Left ventricle myocardium superior (tissue), 1 donor: ENCODE data around the gene IP6K3. TPM values are rescaled to one million over a fixed set of nuclear protein-coding genes. Genes with fewer than 3 reads are reported as not detected.

Experiments
- ATAC-seq: fragments of 200-7000 bp; cut with Tn5 transposase; one replicate; pipeline ENCODE4 v1.9.1; 2020; ENCODE audit warnings: mild to moderate bottlenecking, moderate library complexity
- DNase-seq: peaks from one replicate; pipeline ENCODE4 v3.0.0-alpha.2; 2020
- intact Hi-C: fragments of 100-400 bp; cut with micrococcal nuclease; formaldehyde crosslinking; loops from one replicate; pipeline ENCODE4 v1.11.0; 2022
- total RNA-seq: library from RNA; stranded (reverse); fragmentation: NEBNext Ultra II Directional; extraction: Animal tissue kit (Norgen Biotek cat#: 25700); gene quantifications from one replicate; pipeline ENCODE4 v1.2.1, GENCODE V29; 2021
- donor health status: DM: no; HTN: yes; CAD: no; lungs with severe emphysema.

IP6K3 gene
- total RNA-seq, 1 donor from 2014 or later, result 47.5 TPM

DNA sequence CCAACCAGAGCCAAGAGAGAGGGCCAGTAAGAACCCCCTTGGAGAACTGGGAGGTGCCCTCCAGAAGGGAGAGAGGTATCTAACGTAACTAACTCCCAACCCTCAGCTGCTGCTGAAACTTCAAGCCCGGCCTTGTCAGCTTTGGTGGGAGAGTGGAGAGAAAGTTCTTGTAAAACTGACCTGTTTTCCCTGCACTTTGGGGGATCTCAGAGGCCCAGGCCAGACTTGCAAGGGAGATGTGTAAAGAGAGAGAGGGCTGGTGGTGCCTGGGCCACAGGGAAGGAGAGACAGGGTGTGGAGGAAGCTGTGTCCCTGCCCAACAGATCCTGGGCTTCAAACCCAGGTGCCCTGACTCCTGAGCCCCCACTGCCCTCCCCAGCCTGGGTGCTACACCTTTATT is 17.3 kb upstream of the IP6K3 start:
- intact Hi-C loops, result no loop called here
- ATAC-seq, result no peak
- no peak for DNase-seq

DNA sequence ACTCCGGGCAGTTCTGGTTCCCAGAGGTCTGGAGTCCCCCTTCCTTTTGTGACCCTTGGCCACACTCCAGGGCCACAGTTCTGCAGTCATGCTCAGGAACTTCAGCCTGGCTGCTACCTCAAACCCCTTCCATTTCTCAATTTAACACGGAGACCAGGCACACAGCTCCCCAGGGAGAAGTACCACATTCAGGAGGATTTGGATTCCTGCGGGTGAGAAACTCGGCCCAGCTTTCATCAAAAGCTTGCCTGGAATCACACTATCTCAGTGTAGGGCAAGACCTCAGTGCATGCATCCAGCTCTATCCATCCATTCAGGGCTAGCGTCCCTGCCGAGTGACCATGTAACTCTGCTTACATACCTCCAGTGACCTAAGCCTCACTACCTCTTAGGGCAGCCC is 16.8 kb upstream of the IP6K3 start:
- no peak for ATAC-seq
- no peak for DNase-seq
- intact Hi-C loops, result no loop called here

DNA sequence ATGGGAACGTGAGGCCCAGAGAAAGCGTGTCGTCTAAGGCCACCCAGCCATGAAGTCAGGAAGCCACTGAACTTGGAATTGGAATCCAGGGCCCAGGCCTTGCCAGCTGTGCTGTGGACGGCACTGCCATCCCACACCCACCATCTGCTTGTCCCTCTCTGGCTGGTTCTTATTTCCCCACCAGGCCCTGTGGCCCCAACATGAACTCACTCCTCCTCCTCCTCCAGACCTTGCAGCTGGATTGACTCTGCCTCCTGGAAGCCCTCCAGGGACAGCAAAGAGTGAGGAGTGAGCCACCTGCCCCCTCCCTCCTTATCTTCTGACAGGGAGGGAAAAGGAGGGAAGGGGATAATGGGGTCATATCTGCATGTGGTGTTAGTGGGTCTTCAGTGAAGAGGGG is 16.0 kb upstream of the IP6K3 start:
- DNase-seq (no peak), ATAC-seq (no peak)
- intact Hi-C loops, result no loop called here

DNA sequence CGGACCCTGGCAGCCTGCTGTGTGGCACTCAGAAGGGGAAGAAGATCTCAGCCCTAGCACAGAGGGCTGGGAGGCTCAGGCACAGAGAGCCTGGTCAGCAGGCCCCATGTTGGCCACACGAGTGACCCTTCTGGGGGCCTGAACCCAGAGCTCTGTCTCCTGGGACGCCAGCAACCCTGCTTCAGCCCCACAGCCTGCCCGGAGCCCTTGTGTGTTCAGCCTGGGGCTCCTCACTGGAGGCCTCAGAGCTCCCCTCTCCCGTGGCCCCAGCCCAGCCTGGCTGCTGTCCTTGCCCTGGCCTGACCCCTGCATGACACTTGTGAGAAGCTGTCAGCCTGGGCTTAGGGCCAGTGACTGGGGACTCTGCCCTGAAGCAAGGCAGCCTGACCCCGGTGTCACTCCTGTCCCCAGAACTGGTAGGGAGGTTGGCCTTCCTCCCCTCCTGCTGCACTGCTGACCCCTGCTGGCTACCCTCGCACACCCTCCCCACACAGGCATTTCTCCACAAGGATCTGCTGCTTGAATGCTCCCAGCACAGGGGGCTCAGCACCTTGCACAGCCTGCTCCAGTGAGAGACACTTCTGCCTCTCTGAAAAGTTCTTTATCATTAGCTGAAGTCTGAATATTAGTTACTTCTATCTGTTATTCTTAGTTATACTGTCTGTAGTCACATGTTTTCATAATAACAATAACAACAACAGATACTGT is 15.4 kb upstream of the IP6K3 start:
- peak; percentile 96 for ATAC-seq
- intact Hi-C loops, result no loop called here
- peak; percentile 92 for DNase-seq

DNA sequence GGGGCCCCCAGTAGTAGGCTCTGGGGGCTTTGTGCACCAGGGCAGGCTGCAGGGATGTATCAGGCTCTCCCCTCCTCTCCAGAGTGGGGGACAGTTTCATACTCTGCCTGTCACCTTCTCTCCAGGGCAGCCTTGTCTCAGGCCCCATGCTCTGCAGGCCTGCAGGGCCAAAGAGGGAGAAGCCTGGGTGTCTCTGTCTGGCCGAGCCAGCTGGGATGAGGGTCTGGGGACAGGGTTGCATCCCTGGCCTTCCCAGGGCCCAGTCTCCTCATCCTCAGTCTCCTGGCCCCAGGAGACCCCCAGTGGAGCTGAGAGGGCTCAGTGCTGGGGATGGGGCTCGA is 14.8 kb upstream of the IP6K3 start:
- DNase-seq (no peak), ATAC-seq (peak; percentile 14)
- intact Hi-C loops, result no loop called here

DNA sequence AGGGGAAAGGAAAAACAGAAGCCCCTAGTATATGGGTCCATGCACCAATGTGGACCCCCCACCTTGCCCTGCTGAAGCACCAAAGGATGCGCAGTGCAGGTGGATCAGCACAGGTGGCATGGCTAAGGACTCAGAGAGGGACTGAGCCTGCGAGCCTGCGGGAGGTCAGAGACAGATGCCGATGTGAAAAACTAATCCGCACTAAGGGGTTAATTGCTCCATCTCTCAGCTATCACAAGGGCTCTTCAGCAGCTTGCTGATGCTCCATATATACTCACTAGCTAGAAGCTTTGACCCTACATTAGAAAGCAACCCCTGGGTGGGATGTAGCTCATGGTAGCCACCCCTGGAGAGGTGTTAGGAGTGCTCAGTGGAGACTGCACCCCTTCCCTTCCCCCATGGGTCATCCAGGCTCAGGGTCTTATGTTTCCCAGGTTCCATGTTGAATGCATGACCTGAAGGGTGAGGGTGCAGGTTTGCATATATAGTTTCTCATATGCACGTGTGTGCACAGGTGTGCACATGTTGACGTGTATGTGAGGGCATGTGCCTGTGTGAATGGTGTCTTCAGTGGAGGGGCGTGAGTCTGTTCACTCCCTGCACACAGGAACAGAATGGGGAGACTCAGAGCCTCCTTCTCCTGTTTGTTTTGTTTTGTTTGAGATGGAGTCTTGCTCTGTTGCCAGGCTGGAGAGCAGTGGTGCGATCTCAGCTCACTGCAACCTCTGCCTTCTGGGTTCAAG is 13.4 kb upstream of the IP6K3 start:
- DNase-seq (no peak), ATAC-seq (no peak)
- intact Hi-C loops, result no loop called here

DNA sequence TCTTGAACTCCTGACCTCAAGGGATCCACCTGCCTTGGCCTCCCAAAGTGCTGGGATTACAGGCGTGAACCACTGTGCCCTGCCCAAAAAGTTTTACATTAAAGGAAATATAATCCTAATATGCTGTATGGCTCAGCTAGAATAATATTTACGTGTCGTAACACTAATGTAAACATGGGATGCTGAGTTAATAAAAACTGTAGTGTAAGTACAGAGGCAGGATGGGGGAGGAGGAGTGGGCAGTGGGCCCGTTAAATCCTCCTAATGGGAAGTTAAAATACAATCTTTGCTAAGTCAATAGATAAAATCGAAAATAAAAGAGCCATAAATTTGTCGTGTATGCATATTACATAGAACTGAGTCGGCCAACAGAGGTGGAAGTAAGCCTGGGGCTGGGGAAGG is 12.1 kb upstream of the IP6K3 start:
- no peak for ATAC-seq
- intact Hi-C loops, result no loop called here
- no peak for DNase-seq

DNA sequence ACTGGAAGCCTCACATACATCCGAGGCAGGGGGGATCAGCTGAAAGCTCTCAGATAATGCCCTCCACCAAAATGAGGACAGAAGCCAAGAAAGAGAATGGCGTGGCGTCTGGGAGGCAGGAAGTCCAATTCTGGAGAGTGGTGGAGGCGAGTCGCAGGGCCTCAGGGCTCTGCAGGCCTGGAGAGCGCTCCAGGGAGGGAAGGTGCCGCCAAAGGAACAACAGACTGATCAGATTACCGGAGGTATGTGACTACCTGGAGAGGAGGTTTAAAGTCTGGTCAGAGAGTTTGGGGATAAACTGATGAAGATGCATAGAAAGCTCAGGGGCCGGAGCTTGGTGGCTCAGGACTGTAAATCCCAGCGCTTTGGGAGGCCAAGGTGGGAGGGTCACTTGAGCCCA is 11.2 kb upstream of the IP6K3 start:
- no peak for DNase-seq
- no peak for ATAC-seq
- intact Hi-C loops, result no loop called here

DNA sequence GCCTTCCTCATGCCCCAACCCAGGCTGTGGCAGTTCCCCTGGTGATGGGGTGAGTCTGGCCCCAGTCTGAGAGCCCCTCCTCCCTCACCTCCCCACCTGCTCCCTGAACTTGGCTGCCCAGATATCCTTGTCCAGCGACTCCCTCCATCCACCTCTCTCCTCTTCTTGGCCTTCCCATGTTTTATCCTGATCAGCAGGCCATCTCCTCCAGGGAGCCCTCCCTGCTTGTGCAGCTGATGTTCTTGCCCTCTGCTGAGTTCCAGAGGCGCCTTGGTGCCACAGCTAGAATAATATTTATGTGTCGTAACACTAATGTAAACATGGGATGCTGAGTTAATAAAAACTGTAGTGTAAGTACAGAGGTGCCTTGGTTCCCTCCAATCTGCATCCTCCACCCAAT is 10.4 kb upstream of the IP6K3 start:
- ATAC-seq (no peak), DNase-seq (no peak)
- intact Hi-C loops, result no loop called here

DNA sequence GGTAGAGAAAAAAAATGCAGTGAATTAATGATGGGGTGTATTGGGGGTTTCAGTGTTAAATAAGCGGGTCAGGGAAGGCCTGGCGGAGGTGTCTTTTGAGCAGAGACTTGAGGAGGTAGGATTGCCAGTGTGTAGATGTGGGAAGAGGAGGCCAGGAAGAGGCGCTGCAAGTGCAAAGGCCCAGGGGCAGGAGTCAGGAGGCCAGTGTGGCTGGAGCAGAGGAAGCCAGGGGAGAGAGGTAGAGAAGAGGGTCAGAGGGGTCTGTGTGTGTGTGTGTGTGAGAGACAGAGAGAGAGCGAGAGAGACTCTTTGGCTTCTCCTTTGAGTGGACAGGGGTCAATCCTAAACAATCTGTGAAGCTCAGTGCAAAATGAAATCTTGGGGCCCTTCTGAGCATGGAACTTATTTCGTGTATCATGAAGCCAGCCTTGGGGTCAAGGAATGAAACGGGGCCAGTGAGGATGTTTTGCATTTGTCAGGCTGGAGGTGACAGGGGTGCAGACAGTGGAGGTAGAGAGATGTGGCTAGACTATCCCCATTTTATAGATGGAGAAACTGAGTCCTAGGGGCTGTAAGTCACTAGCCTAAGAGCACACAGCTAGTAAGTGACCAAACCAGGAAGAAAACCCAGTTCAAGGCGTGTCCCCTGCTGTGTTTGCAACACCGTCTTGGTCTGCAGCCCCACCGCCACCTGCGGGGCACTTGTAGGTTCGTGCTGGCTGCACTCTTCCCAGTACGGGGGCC is 9.7 kb upstream of the IP6K3 start:
- DNase-seq, result no peak

DNA sequence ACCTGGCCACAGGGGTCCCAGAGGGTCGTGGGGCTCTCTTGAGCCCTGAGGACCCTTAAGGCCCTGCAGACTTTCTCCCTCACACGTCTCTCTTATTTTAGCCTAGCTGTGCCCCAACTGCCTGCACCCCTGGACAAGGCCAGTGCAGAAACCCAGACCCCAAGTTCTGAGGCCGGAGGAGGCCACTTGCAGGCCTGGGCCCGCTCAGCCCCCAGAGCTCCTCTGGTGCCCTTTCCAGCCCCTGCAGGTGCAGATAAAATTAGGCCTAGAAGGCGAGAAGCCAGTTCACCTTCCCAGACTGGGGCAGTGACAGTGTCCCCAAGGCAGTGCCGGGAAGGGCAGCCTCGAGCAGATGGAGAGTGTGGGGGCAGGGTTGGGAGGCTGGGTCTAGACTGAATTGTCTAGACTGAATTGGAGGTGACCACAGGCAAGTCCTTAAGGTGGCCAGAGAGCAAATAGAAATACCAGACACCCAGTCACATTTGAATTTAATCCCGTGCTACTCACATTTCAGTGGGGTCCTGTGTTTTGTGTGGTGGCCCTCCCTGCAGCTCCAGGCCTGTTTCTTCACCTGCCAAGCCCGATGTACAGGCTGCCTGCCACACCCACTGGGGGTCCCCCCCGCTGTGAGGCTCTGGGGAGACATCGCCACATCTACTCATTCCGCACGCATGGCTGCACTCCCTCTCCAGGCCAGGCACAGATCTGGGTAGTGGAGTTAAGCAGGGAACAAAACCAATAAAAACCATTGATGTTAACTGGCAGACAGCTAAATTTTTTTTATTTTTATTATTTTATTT is 8.6 kb upstream of the IP6K3 start:
- no peak for ATAC-seq
- intact Hi-C loops, result no loop called here
- DNase-seq, result no peak

More for the DNA sequence above, 9.7 kb upstream of the IP6K3 start:
- ATAC-seq, result no peak
- intact Hi-C loops, result no loop called here

DNA sequence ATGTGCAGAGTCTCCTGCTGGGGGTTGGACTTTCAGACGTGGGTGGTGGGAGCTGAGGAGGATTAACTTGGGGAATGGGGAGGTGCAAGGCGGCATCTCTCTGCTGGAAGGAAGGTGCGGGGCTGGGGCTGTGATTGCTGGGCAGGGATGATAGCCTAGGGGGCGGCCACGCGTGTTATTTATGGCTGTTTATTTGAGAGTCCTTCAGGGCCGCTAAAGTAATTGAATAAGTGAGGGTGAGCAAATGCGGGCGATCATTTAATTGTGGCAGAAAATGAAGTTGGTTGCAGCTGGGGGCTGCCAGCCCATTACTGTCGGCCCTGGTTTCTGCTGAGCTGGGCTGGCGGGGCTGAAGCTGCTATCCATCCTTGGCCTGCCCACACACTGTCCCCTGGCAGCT is 7.5 kb upstream of the IP6K3 start:
- intact Hi-C loops, result no loop called here
- ATAC-seq (no peak), DNase-seq (no peak)

DNA sequence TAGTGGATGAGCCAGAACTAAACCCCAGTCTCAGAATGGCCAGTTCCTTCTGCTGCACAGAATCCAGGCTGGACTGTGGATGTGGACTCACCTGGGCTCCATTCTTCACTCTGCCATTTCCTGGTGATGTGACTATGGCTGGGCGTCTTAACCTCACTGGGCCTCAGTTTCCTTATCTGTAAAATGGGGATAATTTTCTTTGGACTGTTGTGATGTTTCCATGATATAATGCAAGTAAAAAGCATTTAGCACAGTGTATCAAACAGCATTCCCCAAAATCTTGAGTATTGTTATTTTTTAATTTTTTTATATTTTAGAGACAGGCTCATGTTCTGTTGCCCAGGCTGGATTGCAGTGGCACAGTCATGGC is 5.9 kb upstream of the IP6K3 start:
- intact Hi-C loops, result no loop called here
- DNase-seq (no peak), ATAC-seq (no peak)

DNA sequence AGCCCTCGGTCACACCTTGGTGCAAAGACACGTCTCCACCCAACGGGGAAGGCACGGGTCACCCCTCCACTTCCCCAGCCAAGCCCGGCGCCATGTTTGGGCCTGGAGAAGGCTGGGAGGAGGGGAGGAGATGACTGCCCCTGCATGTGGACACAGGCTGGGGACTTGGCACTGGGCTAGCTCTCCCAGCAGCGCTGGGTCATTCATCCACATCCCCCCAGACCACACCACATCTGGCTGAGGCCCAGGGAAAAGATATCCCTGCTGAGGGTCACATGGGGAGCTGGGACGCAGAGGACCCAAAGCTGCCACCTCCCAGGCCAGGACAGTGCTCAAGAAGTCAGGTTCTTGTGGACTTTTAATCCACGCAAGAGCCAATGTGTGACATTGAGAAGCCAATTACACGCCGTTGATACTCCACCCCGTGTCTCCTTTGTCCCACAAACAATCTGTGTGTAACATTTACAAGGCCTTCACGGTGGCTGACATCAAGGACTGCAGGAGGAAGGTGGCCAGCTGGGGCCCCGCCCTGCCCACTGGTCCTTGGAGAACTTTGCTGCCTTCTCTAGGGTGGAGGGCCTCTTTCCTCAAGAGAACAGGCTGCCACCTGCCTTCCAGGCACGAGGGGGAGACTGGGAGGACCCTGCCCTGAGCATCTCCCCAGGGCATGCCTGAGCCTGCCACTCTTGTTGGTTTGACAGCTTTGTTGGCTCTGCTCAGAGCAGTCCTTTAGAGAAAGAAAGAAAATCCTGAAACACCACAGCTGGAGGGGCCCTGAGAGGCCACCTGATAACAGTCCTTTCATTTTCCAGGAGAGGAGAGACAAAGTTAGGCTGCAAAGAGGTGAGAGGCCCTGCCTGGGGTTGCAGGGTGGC is 5.3 kb upstream of the IP6K3 start:
- ATAC-seq, result no peak
- no peak for DNase-seq
- intact Hi-C loops, result no loop called here

DNA sequence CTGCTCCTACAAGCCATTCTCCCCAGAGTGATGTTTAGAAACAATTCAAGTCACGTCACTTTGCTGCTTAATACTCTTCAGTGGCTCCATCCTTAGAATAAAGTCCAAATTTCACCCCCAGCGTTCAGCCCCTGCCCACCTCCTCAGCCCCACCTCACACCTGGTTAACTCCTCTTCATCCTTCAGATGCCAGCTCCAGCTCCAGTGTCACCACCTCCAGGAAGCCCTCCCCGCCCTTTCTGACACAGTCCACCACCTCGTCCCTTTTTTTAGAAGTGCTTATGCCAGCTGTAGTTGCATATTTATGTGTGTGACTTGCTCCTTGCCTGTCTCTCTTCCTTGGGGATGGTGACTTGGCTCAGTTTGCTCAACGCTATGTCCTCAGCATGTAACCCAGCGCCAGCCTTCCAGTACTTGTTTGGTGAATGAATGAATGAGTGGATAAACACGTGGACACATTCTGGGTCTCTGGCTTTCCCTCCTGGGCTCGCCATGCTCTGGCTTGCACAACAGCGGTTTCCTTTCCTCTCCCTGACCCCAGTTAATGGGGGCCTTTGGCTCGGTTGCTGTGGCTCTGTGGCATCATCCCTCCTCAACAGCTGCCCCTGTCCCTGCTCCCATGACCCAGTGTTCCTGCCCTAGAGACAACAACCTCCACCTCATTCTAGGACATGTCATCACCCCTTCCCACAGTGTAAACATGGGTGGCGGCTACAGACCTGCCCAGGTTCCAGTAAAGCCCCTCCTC is 3.7 kb upstream of the IP6K3 start:
- ATAC-seq, result no peak
- intact Hi-C loops, result no loop called here
- no peak for DNase-seq

DNA sequence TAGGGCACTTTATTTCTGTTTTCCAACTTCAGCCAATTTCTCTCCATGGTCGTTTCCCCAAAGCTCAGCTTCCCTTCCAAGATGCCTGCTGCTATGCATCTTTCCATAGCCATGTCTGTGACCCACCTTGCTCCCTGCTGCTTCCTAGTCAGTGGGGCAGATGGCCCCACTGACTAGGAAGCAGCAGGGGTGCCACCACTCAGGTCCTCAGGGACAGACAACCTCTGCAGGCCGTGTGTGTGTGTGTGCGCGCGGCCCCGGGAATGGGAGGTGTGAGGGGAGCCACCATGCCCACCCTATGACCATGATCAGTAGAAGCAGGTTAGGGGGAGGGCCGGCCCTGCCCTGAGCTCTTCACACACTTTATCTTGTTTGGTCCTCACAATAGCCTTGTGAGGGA is 2.7 kb upstream of the IP6K3 start:
- DNase-seq, result no peak
- intact Hi-C loops, result no loop called here
- no peak for ATAC-seq

DNA sequence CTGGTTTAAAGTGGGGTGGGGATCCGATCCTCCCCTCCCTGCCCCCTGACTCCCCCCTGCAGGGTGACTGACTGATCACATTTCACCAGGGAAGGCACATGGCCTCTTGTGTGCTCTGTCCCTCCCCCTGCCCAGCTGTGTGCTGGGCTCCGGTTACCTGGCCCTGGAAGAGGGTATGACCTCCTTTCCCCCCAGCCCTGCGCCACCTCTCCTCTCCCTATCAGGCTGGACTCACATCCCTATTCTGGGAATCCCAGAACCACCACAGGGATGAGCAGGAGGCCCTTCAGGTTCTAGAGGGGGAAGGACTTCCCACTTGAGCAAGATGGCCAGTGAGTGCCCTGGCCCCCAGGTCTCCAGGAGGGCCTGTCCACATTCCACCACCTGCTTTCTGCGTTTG is 2.1 kb upstream of the IP6K3 start:
- intact Hi-C loops, result no loop called here
- ATAC-seq, result no peak
- DNase-seq, result no peak

DNA sequence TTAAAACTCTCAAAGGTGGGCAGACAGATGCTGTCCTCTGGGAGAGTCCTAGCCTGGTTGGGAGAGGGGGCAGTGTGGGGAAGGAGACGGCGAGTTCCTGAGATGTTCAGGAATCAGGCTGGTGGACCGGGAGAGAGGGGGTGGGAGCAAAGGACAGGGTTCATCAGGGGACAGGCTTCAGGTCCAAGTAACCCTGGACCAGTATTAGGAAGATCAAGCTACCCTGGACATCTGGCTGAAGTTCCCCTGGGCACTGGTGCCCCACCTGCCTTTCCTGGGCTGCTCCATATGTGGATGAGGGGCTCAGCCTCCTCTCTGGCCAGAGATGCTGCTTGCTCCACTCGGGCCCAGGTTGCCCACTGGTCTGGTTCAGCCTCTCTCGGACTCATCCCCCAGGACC is 1.1 kb upstream of the IP6K3 start:
- intact Hi-C loops, result no loop called here
- ATAC-seq (no peak), DNase-seq (no peak)
